ENCODE results near the gene CRB1. TPM values are rescaled to one million over a fixed set of nuclear protein-coding genes. Genes with fewer than 3 reads are reported as not detected.

The CRB1 gene
- total and polyA plus RNA-seq, 2 of the 8 experiments (the other 6 are each of a cell fraction or from before 2014, with no cell fraction given): 0.03 TPM; not detected in 1

- no peak for TF ChIP-seq KDM5A (IDR thresholded peaks at IDR 0.05; ENCODE audit: low read length)
Observed at GRCh38 chr1:197481101-197481500, 213.0 kb downstream of the CRB1 start (continued).
